HG03025 (cell line): ENCODE data around the gene JAK1.

Experiments used
- ATAC-seq: cut with Tn5 transposase; IDR thresholded peaks from one replicate; pipeline ENCODE4 v1.9.1; 2021; ENCODE audit warnings: mild to moderate bottlenecking, moderate library complexity; ENCODE audit not compliant: unreplicated experiment, low FRiP score

The JAK1 gene

DNA sequence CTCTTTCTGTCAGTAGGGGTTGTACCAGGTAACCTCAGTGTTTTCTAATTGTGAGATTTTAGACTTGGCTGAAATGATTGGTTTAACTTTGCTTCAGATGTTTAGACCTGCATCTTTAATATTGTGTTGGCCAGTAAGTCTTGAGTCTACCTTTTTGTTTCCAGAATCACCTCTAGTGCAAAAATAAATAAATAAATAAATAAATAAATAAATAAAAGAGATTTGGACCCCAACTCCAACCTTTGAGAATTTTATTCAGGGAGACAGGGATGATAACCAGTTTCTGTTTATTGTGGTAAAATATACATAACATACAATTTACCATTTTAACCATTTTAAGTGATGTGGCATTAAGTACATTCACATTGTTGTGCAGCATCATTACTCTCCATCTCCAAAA is 157.0 kb downstream of the JAK1 start:
- no peak for ATAC-seq

DNA sequence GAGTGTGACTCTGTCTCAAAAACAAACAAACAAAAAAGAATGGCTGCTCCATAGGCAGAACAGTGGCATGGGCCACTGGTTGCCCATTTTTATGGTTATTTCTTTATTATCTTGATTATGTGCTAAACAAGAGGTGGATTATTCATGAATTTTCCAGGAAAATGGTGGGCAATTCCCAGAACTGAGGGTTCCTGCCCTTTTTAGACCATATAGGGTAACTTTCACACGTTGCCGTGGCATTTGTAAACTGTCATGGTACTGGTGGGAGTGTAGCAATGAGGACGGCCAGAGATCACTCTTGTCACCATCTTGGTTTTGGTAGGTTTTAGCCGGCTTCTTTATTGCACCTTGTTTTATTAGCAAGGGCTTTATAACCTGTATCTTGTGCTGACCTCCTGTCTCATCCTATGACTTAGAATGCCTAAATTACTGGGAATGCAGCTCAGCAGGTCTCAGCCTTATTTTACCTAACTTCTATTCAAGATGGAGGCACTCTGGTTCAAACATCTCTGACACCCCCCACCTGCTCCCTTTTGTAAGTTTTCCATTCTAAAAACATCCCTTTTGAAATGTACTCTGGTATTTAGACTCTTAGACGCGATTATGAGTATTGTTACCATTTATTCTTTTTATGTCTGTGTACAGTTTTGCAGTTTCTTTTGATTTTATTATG is 164.4 kb downstream of the JAK1 start:
- no peak for ATAC-seq

DNA sequence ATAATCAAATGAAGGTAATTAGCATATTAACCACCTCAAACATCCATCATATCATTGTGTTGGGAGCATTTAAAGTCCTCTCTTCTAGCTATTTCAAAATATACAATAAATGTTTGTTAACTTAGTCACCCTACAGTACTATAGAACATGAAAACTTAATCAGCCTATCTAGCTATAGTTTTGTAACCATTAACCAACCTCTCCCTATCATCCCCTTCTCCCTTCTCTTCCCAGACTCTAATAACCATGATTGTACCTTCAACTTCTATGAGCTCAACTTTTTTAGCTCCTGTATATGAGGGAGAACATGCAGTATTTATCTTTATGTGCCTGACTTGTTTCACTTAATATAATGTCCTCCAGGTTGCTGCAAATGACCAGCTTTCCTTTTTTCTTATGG is 167.5 kb downstream of the JAK1 start:
- no peak for ATAC-seq

DNA sequence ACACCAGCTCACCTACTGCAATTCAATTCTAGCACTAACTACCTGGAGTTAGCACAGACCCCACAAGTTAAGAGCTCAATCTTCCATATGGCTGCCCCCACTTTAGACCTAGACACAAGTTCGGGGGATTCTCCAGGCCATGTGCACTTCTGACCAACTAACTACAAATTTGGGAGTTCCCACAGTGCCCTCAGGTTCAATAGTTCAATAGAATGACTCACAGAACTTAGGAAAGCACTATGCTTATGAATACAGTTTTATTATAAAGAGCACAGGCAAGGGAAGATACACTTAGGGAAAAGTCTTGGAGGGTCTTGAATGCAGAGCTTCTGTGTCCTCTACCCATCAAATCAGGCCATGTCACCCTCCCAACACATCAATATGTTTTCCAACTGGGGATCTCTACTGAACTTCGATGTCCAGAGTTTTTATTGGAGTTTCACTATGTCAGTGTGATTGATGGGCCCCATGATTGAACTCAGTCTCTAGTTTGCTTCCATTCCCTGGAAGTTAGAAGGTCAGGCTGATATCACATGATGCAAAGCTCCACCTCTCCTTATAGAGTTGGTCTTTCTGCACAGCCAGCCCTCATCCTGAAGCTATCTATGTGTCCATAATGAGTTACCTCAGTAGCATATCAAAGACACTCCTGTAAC is 175.4 kb downstream of the JAK1 start:
- no peak for ATAC-seq
